Measurements from ENCODE around the gene NFX1.
"Not testable (repeated sequence)": the region's sequence is repeated elsewhere in the genome, so short reads cannot be mapped to it uniquely, and the experiment has no call there.

The NFX1 gene

GRCh38 chr9:33311953-33312352 is 21.6 kb downstream of the NFX1 start:
- DNase-seq, result no peak

DNA sequence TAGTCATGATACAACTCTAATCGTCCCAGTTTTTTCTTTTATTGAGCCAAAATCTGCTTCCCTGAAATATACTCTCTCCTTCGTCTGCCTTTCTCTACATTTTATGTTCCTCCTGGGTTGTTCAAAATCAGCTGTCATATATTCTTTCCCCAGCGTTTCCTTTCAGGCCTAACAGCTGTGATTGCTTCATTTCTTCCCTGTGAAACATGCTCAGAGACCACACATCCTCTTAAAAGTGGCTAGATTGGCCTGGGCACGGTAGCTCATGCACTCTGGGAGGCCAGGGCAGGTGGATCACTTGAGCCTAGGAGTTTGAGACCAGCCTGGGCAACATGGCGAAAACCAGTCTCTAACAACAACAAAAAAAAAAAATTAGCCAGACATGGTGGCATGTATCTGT is 25.1 kb downstream of the NFX1 start:
- DNase-seq, result no peak

DNA sequence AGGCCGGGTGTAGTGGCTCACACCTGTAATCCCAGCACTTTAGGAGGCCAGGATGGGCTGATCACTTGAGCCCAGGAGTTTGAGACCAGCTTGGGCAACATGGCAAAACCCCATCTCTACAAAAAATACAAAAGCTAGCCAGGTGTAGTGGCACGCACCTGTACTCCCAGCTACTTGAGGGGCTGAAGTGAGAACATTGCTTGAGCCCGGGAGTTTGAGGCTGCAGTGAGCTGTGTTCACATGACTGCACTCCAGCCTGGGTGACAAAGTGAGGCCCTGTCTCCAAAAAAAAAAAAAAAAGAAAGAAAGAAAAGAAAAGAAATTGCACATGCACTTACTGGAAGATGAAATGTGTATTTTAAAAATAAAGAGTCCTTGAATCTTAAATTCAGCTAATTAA is 26.8 kb downstream of the NFX1 start:
- DNase-seq, result not testable (repeated sequence)

DNA sequence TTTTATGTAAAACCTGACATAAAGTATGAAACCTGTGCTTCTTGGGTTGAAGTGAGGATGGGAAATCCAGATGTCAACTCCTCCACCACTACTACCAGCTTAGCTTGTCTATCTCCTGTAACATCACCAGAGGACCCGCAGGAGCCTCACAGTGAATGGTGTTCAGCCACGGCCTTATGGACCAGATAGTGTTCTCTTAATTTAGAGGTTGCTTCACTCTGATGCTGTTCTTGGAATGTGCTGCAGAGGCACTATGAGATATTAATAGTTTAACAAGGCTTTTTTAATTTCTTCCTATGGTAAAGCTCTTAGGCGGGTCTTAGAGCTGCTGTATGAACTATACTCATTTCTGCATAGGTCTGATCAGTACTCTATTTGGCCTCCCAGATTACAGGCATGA is 27.9 kb downstream of the NFX1 start:
- DNase-seq, result no peak

DNA sequence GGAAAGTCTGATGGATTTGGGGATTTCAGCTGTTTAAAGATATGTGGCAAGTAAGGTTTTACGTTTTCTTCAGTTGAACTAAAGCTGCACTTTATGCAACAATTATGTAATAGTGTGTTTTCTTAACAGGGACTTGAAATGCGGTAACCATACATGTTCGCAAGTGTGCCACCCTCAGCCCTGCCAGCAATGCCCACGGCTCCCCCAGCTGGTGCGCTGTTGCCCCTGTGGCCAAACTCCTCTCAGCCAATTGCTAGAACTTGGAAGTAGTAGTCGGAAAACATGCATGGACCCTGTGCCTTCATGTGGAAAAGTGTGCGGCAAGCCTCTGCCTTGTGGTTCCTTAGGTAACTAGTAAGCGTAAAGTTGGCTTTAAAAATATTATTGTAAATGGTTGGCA is 28.5 kb downstream of the NFX1 start:
- no peak for DNase-seq

- no peak for DNase-seq
These were observed 29.9 kb downstream of the NFX1 start for GRCh38 chr9:33320230-33320567.

DNA sequence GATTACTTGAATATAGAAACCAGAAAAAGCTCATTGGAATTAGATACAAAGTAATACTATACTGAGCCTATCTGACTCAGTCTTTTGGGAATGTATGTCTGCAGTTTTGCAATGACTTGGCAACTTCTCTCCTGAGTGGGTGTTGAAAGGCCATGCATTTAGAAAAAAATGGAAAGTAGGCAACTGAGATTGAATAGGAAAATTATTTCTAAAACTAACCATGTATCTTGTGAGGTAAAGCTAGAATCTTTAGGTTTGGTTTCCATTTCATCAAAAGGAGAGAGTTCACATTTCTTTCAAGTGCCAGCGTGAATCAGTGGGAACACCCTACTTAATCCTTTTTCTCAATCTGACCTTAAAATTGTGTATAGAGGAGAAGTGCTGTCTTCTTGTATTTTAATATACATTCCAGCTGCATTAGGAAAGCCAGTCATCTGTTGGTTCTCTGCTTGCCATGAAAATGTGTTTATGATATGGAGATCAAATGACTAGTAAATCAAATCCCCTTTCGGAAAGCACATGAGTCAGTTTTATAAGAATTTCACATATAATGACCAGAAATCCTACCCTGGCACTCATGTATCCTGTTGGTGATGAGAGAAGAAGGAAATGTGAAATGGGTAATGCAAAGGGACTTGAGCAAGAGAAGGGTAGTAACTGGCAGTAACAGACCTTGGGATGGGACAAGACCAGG is 30.4 kb downstream of the NFX1 start:
- peak in 1 of 2 experiments; percentile 3 for DNase-seq

- DNase-seq, result no peak
These were observed 38.8 kb downstream of the NFX1 start for GRCh38 chr9:33329117-33329563.

DNA sequence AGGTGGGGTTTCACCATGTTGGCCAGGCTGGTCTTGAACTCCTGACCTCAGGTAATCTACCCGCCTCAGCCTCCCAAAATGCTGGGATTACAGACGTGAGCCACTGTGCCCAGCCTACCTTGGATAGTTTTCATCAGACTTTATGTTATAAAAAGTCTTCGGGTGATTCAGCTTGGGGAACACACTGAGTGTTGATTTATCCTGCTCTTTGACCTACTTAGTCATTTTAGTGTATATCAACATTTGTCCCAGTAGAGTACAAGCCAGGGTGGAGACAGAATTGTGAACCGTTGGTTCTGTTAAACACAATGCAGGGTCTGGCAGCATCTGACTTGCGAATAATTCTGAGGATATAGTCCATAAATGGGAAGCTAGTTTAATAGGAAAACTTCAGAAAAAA is 39.7 kb downstream of the NFX1 start:
- DNase-seq, result no peak

DNA sequence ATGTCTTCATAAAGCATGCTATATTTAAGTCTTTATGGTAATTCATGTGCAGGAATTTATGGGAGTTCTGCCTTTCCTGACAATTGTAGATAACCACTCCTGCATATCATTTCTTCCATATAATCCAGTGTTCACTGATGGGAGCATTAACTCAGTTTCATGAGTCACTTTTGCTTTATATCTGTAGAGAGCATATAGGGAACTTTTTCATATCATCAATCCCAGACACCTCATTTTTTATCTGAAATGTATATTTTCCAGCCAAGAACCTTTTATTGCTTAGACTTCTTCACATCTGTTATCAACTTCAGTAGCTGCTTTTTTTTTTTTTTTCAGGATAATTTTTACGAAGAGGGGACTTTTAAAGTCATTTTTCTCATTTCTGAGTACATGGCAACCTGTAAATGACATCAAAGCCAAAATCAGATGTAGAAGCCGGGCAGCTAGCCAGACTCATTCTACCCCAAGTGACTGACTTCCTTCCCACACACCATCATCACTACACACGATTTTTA is 41.1 kb downstream of the NFX1 start:
- no peak for DNase-seq

GRCh38 chr9:33332011-33332410 is 41.7 kb downstream of the NFX1 start:
- DNase-seq, result no peak

DNA sequence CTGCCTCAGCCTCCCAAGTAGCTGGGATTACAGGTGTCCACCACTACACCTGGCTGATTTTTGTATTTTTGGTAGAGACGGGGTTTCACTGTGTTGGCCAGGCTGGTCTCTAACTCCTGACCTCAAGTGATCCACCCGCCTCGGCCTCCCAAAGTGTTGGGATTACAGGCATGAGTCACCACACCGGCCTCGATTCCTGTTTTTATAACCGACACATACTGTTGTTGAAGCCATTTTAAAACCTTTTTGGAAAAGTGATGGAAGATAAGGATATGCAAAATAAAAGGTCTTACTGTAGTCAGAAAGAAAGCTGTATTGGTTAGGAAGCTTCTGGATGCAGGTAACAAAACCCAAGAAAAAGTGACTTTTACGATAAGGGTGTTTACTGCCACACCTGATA is 42.6 kb downstream of the NFX1 start:
- DNase-seq, result not testable (repeated sequence)

DNA sequence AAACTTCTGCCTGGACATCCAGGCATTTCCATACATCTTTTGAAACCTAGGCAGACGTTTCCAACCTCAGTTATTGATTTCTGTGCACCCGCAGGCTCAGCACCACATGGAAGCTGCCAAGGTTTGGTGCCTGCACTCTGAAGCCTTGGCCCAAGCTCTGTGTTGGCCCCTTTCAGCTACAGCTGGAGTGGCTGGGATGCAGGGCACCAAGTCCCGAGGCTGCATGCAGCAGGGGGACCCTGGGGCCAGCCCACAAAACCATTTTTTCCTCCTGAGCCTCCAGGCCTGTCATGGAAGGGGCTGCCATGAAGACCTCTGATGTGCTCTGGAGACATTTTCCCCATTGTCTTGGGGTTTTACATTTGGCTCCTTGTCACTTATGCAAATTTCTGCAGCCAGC is 49.9 kb downstream of the NFX1 start:
- DNase-seq, result no peak

DNA sequence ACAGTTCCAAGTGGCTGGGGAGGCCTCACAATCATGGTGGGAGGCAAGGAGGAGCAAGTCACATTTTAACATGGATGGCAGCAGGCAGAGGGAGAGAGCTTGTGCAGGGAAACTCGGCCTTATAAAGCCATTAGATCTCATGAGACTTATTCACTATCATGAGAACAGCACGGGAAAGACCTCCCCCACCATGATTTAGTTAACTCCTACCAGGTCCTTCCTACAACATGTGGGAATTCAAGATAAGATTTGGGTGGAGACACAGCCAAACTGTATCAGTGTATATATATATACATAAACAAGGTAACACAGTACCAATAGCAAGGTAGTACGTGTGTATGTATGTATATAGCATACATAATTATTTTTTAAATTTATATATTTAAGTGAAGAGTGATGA is 50.9 kb downstream of the NFX1 start:
- DNase-seq, result no peak

GRCh38 chr9:33344145-33344544 is 53.8 kb downstream of the NFX1 start:
- no peak for DNase-seq

DNA sequence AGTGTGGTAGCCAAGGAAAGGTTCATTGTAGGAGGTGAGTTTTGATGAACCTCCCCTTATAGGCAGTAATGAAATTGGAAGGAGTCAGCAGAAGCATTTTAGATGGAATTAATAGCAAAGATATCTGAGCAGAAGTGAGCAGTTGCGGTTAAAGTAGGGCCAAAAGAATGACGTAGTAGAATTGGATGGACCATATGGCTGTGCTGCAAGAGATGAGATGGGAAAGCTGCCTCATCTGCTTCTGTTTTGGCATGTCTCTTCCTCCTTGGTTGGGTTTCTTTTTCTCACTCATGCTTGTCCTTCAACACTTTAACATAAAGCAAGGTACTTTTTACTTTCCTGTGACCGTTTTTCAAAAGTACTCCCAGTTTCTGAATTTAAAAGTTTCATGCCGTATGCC is 56.2 kb downstream of the NFX1 start:
- no peak for DNase-seq

GRCh38 chr9:33348998-33349397 is 58.7 kb downstream of the NFX1 start:
- DNase-seq, result no peak

DNA sequence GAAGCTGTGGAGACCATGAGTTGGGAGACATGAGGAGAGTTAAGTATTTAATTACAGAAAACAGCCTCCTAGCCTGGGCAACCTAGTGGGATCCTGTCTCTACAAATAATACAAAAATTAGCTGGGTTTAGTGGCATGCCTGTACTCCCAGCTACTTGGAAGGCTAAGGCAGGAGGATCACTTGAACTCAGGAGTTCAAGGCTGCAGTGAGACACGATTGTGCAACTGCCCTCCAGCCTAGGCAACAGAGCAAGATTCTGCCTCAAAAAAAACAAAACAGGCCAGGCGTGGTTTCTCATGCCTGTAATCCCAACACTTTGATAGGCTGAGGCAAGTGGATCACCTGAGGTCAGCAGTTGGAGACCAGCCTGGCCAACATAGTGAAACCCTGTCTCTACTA is 59.4 kb downstream of the NFX1 start:
- no peak for DNase-seq

- DNase-seq, result no peak
These were observed 60.0 kb downstream of the NFX1 start for GRCh38 chr9:33350310-33350709.

- no peak for DNase-seq
These were observed 61.2 kb downstream of the NFX1 start for GRCh38 chr9:33351547-33351946.

- no peak for DNase-seq
These were observed 64.4 kb downstream of the NFX1 start for GRCh38 chr9:33354651-33355211.

- no peak for DNase-seq
These were observed 65.6 kb downstream of the NFX1 start for GRCh38 chr9:33355933-33356332.

DNA sequence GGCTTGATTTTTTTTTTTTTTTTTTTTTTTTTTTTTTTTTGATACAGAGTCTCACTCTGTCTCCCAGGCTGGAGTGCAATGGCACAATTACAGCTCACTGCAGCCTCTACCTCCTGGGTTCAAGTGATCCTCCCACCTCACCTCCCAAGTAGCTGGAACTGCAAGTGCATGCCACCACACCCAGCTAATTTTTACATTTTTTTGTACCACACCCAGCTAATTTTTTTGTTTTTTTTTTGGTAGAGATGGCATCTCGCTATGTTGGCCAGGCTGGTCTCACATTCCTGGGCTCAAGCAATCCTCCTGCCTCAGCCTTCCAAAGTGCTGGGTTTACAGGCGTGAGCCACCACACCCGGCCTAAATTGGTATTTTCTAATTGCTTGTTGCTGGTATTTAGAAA is 68.3 kb downstream of the NFX1 start:
- DNase-seq, result not testable (repeated sequence)

- no peak for DNase-seq
These were observed 73.8 kb downstream of the NFX1 start for GRCh38 chr9:33364127-33364526.

DNA sequence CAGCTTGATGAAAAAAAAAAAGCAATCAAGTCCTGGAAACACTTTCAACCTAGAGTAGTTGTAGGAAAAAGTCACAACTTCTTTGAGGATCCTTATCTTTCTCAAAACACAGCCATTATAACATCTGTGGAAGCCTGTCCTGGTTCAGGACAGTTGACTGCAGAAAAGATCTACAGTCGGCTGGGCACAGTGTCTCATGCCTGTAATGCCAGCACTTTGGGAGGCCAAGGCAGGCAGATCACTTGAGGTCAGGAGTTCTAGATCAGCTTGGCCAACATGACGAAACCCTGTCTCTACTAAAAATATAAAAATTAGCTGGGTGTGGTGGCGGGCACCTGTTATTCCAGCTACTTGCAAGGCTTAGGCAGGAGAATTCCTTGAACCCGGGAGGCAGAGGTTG is 74.5 kb downstream of the NFX1 start:
- DNase-seq, result not testable (repeated sequence)

All from NCI-H446 (cell line).